HG03354 (cell line): ENCODE measurements around the gene SPOCD1.

Experiments used
- ATAC-seq: cut with Tn5 transposase; IDR thresholded peaks from one replicate; pipeline ENCODE4 v1.9.1; 2021; ENCODE audit warnings: mild to moderate bottlenecking; ENCODE audit not compliant: unreplicated experiment, poor library complexity, severe bottlenecking

SPOCD1 gene

DNA sequence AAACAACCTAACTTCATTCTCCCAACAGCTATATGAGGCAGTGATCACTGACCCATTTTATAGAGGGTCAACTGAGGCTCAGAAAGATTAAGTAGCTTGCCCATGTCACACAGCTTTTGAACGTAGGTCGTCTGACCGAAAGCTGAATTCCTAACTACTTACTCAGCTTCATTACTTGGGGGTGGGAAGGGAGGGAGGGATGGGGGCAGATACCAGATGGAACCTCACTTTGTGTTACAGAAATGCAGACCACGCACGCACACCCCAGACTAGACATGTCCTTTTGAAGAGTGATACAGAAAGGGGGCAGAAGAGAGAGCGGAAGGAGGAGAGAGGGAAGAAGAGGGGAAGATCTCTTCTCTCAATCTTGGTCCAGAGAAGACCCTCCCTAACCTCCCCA lies 53.9 kb downstream of the SPOCD1 start:
- ATAC-seq = no peak

DNA sequence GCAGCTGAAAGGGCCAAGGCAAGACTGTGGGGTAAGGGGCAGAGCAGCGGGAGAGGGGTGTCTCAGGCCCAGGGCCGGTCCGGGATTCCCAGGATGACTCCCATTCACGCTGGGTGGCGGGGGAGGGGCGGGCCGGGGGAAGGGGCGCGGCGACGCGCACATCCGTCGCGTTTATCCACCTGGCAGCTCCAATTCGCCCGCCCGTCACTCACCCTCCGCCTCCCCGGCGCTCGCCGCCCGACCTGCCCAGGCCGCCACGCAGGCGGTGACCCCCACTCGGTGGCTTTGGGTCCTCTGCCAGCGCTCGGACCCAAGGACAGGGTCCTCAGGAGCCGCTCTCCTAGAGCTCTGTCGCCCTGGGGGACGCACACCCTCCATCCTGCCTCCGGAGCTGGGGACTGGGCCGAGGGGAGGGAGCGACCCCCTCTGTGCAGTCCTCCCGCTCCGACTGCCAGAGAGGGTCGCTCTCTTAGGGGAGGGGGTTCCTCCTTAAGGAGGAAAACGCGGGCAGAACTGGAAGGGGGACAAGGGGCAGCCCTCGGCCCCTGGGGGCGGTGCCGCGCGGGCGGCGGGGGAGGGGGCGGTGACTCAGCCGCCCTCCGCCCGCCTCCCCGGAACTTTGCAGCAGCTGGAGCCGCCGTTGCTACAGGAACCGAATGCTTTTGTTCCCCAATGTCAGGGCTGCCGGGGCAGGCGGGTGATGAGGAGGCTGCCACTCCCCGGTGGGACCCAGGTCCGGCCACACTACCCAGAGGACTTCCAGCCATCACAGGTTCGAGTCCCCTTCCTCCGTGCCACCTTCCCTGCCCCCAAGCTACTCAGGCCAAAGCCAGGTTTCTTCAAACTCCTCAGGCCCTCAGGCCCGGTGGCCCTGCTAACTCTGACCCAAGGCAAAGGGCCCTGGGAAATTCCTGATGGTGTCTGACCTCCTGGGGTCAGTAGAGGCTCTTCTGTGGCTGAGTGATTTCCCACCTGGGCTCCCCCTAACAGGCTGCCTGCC lies 55.1 kb downstream of the SPOCD1 start:
- ATAC-seq = no peak

DNA sequence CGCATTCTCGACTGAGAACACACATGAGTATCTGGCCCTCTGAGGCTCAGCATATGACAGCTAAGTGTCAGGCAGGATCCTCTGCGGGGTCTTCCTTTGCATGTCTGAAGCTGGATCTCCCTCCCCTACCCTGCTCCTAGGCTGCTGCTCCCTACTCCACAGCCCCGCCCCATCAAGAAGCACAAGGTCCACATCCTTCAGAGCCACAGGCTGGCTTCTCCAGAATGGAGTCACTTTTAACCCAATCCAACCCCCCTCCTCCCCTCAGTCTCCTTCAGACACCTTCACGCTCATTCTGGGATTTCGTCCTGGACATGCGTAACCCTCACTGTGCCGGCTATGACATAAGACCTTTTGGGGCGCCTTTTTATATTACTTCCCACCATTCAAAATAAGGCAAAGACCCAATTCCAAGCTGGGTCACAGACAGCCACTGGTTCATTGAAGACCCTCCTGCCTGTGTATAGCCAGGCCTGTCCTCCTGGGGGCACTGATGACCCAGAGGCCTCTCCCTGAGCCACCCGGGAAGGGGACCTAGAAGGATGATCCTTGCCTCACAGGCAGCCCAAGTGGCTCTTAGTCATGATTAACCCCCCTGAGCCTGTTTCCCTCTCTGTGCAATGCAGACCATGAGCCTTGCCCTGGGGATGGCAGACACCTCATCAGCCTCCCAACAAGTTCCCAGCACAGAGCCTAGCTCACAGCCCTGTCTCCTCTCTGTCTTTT lies 56.4 kb downstream of the SPOCD1 start:
- ATAC-seq = no peak

GRCh38 chr1:31758823-31759222 lies 57.0 kb downstream of the SPOCD1 start:
- no peak for ATAC-seq

GRCh38 chr1:31757989-31758388 lies 57.8 kb downstream of the SPOCD1 start:
- no peak for ATAC-seq

GRCh38 chr1:31757204-31757679 lies 58.6 kb downstream of the SPOCD1 start:
- ATAC-seq = no peak

DNA sequence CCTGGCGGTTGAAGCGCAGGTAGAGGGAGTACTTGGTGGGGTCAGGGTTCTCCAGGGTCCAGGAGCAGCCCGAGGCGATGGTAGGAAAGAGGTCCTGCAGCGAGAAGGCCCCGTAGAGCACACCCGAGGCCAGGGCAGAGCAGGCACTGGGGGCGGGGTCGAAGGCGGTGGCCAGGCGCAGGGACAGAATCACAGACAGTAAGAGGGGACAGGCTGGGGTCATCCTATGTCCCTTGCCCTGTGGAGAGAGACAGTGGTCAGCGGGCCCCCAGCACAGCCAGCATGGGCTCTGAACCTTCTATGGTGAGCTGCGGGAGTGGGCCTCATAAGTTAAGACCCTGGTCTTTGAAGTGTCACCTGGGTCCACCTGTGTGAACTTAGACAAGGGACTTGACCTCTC lies 59.2 kb downstream of the SPOCD1 start:
- no peak for ATAC-seq

DNA sequence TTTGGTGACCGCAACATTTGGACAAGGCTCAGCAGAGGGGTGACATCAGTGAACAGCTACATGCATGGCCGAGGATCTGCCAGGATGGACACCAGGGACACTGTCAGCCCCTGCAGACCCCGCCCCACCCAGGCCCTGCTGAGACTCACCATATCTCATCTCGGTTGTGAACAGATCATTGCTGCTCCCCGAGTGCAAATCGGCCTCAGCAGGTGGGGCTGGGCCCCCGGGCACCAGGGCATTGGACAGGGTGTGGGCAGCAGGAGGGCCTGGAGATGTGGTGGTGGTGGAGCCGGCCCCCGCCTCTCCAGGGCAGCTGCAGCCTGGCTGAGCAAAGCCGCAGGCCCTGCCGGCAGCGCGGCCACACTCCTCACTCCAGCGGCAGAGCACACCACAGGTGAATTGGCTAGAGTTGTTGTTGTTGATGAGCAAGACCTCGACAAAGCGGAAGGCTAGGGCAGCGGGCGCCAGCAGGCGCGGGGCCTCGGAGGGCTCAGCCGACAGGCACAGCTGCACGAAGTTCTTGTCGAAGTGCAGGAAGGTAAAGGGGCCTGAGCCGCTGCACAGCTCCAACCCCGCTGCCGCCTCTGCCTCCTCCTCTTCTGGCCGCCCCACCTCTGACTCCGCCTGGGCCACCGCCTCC lies 59.9 kb downstream of the SPOCD1 start:
- no peak for ATAC-seq

GRCh38 chr1:31755197-31755611 lies 60.6 kb downstream of the SPOCD1 start:
- ATAC-seq = no peak

- no peak for ATAC-seq
Measured at GRCh38 chr1:31754397-31754796, 61.4 kb downstream of the SPOCD1 start.

DNA sequence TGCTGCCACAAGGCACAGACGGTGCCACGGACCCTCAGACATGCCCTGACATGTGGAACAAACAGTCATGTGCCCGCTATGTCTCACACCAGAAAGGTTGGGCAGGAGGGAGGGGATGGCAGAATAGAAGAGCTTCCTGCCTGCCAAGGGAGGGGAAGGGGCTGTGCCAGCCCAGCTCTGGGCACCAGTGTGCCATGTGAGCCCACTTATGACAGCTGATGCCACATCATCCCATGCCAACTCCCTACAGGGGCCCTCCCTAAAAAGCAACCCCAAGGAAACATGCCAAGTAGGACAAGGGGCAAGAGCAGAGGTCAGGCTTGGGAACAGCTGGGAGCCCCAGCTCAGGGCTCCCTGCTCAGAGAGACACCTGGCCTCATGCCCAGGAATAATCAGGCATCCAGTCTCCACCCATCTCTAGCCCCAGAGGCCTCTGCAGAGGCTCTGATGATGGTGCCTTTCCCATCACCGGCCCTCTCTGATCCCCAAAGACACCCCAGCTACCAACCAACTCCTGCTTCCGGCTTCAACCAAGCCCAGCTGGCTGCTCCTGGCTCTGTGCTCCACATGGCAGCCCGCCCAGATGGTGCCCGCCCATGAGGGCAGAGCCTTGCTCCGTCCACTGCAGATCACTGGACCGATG lies 62.0 kb downstream of the SPOCD1 start:
- ATAC-seq = no peak

- no peak for ATAC-seq
Measured at GRCh38 chr1:31752952-31753475, 62.8 kb downstream of the SPOCD1 start.

DNA sequence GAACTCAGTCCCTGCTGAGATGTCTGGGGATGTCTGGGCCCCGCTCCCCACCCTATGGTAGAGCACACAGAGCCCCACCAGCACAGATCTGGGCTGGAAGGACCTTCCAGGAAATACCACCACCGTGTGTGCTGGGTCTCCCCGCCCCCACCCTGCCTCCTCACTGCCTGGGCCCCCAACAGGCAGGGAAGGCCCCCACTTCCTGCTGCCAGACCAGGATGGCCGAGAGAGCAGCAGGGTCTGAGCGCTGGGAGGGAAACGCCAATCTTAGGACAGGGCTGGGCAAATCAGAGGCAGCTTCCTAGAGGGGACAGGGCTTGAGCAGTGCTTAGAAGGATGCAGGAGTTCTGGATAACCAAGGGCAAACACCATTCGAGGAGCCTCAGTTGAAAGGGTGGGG lies 63.6 kb downstream of the SPOCD1 start:
- no peak for ATAC-seq

DNA sequence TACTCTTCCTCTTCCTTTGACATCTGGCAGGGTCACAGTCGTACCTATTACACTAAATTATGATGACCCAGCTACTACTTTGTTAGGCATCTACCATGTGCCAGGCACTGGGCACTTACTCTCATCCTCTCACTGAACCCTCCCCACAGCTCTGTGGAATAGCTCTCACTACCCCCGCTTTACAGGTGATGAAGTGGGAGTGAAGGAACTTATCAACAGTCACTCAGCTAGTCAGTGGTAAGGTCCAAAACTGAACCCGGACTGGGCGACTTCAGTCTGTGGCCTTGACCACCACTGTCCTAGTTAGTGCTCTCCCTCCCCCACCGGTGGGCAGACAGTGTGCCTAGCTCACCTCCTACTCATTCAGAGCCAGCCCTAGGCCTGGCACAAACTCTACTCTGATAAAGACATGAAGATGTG lies 64.0 kb downstream of the SPOCD1 start:
- no peak for ATAC-seq

- no peak for ATAC-seq
Measured at GRCh38 chr1:31750858-31751510, 64.8 kb downstream of the SPOCD1 start.

- ATAC-seq = no peak
Measured at GRCh38 chr1:31749785-31750735, 65.8 kb downstream of the SPOCD1 start.

DNA sequence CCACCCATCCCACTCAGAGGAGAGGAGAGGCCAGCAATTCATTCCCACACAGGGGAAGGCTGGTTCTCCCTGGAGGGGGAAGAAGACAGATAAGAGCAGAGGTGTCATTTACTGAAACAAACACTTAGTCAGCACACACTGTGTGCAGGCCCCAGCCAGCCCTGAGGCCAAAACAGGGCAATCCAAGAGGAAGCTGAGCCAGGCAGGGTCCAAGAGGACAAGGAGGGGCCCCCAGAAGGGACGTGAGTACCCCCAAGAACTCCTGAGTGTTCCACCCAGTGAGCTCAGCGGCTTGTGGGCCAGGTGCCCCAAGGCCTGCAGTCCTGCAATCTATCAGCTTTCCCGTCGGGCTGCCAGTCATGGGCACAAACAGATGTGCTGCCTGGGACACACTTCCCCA lies 67.5 kb downstream of the SPOCD1 start:
- ATAC-seq = no peak

- no peak for ATAC-seq
Measured at GRCh38 chr1:31747304-31747703, 68.5 kb downstream of the SPOCD1 start.
